NCI-H2107 treated with DMSO at 0.1 percent for 48 hours (cell line): ENCODE data around the gene PHF13.
"Not testable (repeated sequence)": the region's sequence is repeated elsewhere in the genome, so short reads cannot be mapped to it uniquely, and the experiment has no call there.

ENCODE experiments used
- DNase-seq: peaks from one replicate; lab custom pipeline; 2025; ENCODE audit not compliant: unreplicated experiment; lab: John Stamatoyannopoulos, UW

Gene PHF13

DNA sequence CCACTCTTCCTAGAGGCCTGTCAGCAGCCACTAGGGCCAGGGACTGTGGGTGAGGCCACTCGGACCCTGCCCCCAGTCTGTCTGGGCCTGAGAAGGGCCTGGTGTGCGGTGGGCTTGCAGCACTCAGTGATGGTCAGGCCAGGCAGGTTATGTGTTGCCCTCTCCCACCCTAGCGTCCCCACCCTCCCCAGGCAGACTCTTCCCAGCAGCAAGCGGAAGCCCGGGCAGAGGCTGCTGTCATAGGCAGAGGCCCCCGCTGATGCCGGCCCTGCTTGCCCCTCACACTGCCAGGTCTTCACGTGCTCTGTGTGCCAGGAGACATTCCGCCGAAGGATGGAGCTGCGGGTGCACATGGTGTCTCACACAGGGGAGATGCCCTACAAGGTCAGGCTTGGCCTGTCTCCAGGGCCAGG lies 27.1 kb upstream of the PHF13 start:
- no peak for DNase-seq

DNA sequence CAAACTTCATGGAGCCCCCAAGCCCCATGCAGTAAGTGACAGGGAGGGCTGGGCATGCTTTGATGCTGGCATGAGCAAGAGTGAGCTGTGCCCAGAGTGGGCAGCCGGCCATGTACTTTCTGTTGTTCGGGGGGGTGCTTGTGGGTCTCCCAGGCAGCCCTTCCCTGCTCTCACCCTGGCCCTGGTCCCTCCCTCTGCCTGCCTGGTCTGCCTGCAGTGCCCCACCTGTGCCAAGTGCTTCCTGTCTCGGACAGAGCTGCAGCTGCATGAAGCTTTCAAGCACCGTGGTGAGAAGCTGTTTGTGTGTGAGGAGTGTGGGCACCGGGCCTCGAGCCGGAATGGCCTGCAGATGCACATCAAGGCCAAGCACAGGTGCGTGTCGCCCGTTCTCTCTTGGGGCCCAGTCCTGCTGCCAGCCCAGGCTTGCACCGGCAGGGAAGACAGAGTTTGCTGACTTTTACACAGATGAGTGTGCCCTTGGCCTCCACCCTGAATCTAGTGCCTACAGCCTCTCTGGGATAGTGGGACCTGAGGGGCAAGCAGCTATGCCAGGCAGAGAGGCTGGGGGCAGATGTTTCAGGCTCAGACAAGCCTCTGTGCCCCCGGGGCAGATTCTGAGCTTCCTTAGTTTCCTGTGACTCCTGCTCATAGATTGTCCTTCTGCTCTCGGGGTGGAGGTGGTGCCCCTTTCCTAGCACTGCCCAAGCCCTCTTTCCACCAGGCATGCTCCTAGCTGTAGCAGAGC lies 26.1 kb upstream of the PHF13 start:
- no peak for DNase-seq

DNA sequence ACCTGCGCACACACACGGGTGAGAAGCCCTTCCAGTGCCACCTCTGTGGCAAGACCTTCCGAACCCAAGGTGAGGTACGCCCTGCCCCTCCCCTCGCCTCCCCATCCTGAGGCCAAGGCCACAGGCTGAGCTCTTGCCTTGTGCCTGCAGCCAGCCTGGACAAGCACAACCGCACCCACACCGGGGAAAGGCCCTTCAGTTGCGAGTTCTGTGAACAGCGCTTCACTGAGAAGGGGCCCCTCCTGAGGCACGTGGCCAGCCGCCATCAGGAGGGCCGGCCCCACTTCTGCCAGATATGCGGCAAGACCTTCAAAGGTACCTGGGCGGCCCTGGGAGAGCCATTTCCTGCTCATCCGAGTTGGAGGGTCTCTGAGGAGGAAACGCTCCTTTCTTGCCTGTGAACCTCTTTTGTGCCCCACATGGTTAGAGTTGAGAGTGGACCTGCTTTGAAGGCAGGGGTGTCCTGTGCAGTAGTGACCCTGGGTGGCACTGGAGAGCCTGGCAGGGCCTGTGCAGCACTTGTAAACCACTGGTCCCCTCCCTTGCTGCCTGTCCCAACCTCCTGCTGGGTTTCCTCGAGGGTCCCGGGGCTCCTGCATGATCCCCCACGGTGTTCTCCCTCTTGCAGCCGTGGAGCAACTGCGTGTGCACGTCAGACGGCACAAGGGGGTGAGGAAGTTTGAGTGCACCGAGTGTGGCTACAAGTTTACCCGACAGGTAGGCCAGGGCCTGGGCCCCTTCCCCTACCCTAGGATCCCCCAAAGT lies 25.2 kb upstream of the PHF13 start:
- DNase-seq = no peak

DNA sequence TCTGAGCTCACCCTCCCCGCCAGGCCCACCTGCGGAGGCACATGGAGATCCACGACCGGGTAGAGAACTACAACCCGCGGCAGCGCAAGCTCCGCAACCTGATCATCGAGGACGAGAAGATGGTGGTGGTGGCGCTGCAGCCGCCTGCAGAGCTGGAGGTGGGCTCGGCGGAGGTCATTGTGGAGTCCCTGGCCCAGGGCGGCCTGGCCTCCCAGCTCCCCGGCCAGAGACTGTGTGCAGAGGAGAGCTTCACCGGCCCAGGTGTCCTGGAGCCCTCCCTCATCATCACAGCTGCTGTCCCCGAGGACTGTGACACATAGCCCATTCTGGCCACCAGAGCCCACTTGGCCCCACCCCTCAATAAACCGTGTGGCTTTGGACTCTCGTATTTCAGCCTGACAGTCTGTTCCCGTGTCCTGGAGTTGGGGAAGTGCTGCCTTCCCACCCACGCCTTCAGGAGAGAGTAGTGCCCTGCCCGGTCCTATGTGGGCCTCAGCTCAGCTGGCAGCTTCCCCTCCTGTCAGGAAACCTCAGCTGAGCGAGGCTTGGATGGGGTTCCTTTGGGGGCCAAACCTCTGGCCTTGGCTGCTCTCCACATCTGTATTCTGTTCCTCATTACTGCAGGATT lies 24.5 kb upstream of the PHF13 start:
- DNase-seq = no peak

DNA sequence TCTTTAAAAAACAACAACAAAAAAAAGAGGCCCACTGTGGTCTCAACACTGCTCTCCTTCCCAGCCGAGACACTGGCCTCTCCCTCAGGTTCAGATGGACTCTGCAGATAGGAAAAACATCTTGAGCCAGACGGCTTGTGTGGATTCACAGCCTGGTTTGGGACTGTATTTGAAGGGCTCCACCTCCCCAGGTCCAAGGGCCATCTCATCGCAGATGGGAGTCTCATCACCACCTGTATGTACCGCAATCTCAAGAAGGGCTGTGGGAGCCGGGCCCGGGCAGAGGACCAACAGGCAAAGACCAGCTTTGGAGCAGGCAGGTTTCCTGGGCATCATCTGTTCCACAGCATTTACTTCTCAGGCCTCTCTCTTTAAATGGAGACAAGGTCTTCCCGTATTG lies 23.5 kb upstream of the PHF13 start:
- DNase-seq = no peak

DNA sequence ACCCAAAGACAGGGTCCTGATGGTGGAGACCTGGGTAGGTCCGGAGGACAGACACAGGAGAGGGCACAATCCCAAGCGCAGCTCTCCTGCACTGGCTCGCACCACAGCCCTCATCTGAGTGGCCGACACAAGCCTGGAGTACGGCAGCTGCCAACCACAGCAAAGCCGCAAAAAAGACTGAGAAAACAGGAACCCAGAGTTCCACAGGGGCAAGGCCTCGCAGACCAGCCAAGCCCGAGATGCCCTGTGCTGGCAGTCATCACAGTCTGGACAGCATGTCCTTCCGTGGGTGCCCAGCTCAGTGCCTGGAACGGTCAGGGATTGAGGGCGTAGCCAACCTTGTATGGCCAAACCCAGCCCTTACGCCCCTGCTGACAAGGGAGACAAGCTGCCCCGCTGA lies 22.3 kb upstream of the PHF13 start:
- DNase-seq = no peak

DNA sequence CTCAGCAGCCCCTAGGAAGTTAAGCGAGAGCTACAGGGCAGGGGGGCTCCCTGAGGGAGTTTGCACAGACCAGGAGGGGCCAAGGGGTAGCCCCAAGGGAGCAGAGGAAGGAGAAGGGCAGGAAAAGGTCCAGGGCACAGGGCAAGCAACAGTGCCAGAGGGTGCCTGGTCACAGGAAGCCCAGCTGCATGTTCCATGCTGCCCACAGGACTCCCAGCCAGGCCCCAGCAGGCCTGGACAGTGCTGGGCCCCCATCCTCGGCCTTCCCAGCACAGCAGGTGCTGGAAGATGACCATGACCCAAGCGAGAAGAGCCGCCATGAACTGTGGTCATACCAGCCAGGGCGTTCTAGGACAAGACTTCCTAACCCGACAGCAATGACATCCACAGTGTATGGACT lies 21.9 kb upstream of the PHF13 start:
- no peak for DNase-seq

DNA sequence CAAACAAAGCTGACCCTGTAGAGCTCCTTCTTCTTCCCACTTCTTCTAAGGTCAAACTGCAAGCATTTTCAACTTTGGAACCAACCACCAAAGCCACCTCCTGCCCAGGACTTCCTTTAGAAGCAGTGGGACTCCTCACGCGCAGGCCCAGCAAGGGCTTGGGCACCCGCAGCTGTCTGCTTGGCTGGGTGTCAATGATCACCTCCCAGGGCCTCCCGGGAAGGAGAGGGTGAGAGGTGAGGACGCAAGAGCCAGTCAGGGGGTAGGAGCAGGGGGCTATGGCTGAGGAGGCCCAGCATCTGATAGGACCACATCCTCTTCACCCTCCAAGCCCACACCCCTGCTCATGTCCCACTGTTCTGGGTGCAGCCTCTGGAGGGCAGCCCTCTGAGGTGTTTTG lies 21.1 kb upstream of the PHF13 start:
- no peak for DNase-seq

DNA sequence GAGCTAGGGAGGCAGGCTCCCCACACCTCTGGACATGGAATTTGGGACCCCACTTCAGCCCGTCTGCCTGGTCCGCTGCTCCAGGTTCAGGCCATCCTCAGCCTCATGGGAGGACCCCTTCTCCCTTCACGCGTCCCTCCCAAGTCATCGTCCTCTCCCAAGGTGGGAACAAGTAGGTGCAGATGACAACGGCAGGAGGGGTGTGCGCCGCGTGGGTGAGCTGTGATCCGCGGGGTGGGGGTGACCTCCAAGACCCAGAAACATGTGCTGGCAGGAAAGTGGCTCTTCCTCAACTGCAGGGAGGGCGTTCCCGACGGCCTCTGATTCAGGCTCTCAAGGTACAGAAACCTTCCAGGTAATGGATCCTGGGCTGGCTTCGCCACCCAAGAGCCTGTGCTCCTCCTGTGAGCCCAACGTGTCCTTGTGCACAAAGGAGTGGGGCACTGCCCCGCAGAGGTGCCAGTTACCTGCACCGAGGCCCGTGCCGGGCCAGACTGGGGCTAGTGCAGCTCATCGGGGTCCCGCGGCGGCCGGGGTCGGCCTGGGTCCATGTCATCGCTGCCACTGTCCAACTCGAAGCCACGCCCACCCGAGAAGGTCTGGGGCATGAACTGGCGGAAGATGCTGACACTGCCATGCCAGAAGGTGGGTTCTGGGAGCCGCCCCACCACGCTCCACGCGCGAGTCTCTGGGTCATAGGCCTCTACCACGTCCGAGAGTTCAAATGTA lies 20.5 kb upstream of the PHF13 start:
- no peak for DNase-seq

DNA sequence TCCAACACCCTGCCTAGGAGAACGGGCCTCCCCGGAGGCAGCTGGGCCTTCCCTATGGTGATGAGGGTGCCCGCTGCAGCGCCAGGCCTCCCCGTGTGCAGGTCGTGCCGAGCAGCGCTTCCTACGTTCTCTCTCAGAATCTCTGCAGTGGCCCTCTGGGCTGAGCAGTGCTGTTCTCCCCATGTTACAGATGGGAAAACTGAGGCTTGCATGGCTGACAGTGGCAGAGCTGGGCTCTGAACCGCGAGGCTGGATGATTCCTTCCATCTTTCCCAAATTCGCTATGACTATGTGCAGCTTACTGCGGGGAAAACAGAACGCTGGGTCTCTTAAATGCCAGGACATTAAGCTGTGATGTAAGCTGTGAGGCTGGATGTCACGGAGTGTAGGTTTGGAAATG lies 19.7 kb upstream of the PHF13 start:
- DNase-seq = no peak

DNA sequence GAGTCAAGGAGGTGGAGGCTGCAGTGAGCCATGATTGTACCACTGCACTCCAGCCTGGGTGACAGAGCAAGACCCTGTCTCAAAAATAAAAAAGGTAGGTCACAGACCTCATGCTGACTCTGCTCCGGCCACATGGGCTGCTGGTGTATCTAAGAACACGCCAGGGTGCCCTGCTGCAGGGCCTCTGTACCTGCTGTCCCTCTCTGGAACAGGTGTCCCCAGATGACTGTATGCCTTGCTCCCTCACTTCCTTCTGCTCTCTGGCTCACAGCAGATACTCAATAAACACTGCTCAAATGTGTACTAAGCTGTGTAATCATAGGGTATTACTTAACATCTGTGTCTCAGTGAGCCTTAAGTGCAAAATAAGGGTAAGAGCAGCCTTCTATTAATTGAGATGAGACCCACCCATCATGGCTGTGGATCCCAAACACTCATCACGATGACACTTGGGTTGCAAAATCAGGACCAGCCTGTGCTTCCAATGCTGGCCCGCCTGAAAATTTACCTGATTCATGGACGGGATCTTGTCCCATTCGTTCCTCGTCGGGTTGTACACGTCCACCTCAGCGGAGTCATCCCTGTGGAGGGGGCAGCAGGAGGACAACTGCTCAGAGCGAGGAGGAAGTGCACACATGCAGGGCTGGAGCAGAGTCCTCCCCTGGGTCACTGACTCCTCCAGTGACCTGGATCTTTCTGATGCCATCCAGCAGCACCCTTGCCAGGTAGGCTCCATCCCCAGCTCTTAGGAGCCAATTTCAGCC lies 18.4 kb upstream of the PHF13 start:
- DNase-seq = no peak

DNA sequence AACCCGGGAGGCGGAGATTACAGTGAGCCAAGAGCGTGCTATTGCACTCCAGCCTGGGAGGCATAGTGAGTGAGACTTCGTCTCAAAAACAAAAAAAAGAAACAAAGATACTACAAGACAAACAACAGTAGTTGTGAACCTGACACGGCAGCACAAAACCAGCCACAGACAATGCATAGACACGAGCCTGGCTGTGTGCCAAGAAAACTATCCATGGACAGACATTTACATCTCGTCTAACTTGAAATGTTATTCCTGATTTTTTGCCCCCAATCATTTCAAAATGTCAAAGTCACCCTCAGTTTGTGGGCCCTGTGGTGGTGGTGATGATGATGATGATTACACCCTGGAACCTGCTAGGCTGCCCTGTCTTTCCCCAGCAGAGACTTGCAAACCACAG lies 17.2 kb upstream of the PHF13 start:
- no peak for DNase-seq

DNA sequence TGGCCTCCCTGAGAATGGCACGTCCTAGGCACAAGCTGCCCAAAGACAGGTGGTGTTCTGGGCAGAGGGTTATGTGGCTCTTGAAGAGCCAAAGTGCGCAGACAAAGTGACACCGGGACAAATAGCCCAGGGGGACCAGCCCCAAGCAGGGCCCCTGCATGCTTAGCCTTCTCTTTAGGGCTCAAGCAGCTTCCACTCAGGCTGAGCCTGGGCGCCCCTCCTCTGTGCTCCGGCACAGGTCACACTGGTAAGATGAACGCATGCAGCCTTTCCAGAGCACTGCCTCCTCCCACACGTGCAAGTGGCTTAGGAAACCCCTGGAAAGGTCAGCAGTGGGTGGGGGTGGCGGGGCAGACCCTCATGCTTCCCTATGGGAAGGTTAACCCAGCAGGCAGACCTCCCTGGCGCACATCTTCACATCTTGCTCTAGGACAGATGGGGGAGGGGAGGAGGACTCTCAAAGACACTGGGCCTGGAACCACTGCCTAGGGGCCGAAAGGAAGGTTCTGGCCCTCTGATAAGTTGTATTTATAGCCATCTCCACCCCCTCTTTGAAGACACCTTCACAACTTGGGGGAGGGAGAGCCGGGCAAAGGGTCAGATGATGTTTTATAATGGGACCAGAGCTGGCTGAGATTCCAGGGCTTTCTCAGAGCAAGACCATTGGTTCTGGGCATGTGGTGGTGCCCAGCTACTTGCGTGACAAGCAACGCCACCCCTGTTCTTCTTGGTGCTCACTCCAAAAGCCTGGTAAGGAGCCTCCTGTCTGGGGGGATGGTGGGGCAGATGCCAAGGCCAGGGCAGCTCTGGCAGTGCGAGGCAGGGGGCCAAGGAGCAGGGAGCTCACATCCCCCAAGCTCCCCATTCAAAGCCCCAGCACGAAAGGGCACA lies 16.4 kb upstream of the PHF13 start:
- DNase-seq = no peak

DNA sequence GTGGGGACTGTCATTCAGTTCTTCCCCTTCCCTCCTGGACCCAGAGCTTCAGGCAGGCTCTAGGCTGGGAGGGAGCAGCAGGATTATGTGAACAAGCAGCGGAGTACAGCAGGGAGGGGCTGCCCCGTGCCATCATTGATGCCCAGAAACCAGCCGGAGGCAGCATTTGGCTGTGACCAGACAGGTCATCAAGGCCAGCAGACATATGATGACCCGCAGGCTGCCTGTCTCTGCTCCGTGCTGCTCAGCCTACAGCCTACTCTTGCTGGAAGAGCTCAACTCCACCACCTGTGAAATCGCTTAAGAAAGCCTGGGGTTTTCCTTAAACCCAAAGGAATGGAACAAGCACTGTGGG lies 15.8 kb upstream of the PHF13 start:
- no peak for DNase-seq

DNA sequence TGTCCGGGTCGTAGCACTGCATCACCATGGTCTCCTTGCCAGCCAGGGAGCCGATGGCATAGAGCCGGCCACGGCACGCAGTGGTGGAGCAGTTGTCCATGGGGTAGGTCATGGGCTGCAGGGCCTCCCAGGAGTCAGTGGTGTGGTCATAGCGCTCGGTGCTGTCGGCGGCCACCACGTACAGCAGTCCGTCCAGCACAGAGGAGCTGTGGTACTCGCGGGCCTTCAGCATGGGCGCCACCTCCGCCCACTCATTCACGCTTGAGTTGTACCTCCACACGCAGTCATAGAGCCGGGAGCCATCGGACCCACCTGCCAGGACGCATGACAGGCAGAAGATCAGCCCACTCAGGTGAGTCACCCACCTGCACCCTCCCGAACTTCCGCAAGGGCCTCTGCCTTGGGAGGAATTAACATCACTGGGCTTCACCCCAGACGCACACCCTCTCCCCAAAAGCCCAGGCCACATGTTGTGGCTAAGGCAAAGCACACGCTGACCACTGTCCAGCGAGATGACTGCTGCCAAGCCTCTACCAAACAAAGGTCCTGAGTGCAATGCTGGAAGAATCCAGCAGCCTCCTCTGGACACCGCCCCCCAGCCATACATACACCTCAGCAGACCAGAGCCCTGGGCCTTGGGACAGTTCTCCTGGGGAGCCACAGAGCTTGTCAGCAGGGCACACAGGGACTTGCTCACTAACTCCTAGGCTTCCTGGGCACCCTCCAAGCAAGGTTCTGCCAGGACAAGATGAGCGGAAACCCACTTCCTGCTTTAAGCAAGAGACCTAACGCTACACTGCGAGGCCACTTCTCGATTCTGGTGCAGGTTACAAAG lies 14.2 kb upstream of the PHF13 start:
- DNase-seq = no peak

DNA sequence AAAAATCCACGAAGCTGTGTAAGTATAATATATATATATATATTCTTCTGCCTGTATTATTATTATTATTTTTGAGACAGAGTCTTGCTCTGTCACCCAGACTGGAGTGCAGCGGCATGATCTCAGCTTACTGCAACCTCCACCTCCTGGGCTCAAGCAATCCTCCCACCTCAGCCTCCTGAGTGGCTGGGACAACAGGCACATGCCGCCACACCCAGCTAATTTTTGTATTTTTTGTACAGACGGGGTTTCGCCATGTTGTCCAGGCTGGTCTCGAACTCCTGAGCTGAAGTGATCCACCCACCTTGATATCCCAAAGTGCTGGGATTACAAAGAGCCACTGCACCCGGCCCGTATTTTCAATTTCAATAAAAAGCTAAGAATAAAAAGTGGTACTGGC lies 13.5 kb upstream of the PHF13 start:
- DNase-seq = not testable (repeated sequence)

DNA sequence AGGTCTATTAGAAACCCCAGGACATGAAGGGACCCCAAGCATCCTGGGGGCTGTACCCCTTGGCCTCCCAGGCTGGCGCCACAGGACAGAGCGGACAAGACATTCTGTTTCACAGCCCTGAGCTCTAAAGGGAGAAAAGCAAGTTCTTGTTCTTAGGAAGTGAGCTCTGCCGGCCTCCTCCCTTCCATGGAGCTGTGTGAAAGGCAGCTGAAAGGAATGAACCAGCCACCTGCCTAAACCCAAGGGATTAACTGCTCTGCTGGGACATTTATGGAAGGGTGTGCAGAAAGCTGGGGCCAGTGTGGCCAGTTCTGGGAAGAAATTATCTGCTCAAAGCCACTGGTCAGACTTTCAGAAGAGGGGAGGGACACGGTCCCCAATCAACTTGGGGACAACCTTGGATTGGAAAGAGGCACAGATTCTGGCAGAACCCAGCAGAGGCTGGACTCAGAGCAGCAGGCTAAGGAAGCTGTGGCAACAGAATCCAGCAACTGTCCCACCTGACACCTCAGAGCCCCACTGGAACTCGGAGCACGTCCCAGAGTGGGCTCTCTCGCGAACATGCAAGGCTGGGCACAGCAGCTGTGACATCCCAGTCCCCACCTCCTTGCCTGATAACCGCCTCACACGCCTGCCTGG lies 13.0 kb upstream of the PHF13 start:
- DNase-seq = no peak

DNA sequence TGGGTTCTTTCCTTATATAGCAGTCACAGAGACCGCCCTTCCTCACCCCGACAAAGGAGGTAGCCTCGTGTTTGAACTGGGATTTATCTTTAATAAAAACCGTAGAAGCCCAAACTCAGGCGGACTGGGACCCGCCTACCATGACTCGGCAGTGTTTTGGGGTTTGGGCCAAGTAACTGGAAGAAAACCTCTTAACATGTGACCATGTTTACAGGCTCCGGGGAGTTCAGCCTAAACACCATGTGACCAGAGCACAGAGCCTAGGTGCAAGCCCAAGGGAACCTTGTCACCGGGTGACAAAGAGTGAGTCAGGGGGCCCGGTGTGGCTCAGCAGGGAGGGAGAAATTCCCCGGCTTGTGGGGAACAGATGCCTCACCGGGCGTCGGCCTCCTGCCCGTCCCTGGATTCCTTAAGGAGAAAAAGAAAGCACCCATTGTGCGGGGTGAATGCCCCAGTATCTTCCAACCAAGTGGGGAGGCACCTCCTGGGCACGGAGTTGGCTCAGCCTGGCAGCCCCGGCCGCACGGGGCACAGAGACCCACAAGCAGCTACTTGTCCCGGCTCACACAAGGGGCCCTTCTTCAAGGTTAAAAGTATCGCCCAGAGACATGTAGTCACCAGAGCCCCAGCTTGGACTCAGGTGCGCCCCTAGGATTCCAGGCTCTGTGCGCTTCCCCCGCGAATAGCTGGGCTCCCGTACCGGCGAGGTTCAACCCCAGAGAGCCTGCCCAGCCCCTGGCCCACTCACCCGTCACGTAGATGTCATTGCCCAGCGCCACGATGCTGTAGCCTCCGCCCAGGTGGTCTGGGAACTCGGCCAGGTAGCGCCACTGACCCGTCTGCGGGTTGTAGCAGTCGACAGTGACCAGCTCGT lies 12.2 kb upstream of the PHF13 start:
- no peak for DNase-seq
